Thoracic aorta (tissue), 2 donors: ENCODE measurements around the gene DNAH1. TPM values are rescaled to one million over a fixed set of nuclear protein-coding genes. Genes with fewer than 3 reads are reported as not detected.

Source experiments
- ATAC-seq: fragments of 150-250 bp; one replicate; pipeline ENCODE4 v1.8.0; 2017; ENCODE audit warnings: low read depth; ENCODE audit not compliant: insufficient number of reproducible peaks, low FRiP score
- DNase-seq: peaks from one replicate; pipeline ENCODE4 v3.0.0-alpha.2; 2020; ENCODE audit warnings: low spot score
- H3K27ac ChIP-seq, 2 donors: fragments of 200-600 bp; sonication (generic); 1 replicate in 1 of 2; 2 replicates in 1 of 2; pipeline ENCODE4 v1.5.1; 2016; ENCODE audit warnings: mild to moderate bottlenecking in 2 of 2, moderate library complexity in 2 of 2
- H3K27me3 ChIP-seq: fragments of 200-600 bp; sonication (generic); replicated peaks from 2 replicates; pipeline ENCODE4 v1.6.0; 2016; ENCODE audit warnings: mild to moderate bottlenecking; ENCODE audit not compliant: insufficient read depth
- H3K36me3 ChIP-seq: fragments of 200-600 bp; sonication (generic); one replicate; pipeline ENCODE4 v1.5.1; 2016
- H3K4me1 ChIP-seq, 2 donors: fragments of 200-600 bp; sonication (generic); 1 replicate in 1 of 2; 2 replicates in 1 of 2; pipeline versions ENCODE4 v1.5.1 to v1.6.0; 2016; ENCODE audit warnings: low read depth in 2 of 2, mild to moderate bottlenecking in 1 of 2; ENCODE audit not compliant: control insufficient read depth in 1 of 2
- H3K4me3 ChIP-seq: fragments of 200-600 bp; sonication (generic); 2 replicates; pipeline ENCODE4 v1.5.1; 2016; ENCODE audit warnings: mild to moderate bottlenecking
- H3K9me3 ChIP-seq: fragments of 200-600 bp; sonication (generic); 2 replicates; pipeline ENCODE4 v1.5.1; 2016
- total RNA-seq, 2 donors: library from RNA; depleted of rRNA; stranded (reverse); fragments of >200 nt; gene quantifications; one replicate each; pipeline versions ENCODE4 v1.1.0 to v1.2.3, GENCODE V29; 2016
- TF ChIP-seq, protein P1 (sequence below): fragments of 200-600 bp; sonication (generic); IDR thresholded peaks from one replicate; pipeline ENCODE4 v1.5.1; 2019; ENCODE audit warnings: antibody characterized with exemption

Gene DNAH1
- total RNA-seq, 2 donors from 2014 or later = 14.6 to 21.0 TPM

DNA sequence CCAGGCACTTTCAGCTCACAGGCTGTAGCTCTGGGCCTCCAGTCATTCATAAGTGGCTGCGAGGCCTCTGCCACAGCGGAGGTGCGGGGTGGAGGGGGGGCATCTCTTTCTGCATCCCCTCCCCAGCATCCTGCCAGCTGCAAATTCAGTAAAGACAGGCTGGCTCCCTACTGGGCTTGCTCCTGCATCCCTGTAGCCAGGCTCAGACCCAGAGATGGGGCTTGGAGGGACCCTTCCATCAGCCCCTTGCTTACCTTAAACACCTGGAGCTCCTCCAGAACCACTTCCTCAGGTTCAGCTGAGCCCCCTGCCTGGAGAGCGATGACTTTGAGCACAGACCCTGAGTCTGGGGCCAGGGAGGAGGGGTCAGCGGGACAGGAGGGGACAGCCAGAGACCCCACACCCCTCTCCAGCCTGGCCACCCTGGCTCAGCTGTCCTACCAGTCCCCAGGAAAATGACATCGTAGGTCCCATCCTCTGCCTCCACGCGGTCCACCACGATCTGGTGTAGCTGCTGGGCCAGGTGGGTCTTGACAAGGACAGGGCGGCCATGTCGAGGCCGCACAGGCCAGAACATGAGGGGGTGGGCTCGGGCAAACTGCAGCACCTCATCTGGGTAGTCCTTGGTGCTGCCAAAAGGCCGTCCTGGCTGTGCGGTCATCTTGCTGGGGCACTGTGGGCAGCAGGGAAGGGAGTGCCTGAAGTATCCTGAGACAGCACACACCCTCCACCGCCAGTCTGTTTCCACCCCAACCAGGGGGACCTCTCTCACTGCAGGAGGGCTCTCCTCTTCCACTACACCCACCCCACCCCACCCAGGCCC lies 123.5 kb downstream of the DNAH1 start:
- ATAC-seq = no peak
- H3K27ac ChIP-seq = no peak overlapping the region

DNA sequence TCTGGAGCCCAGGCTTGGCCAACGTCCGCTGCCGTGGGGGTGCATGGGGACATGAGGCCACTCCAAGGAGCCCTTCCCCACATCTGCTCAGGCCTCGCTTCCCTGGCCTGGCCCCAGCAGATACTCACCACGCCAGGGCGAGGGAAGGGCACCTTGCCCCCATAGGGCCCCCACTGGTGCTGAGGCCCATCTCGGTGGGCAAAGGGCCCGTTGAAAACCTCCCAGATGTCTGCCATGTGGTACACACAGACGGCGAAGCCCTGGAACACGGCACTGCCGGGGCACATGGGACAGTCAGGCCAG lies 124.1 kb downstream of the DNAH1 start:
- no peak for ATAC-seq
- H3K4me1 ChIP-seq = no peaks in the 10 kb centered on the region
- no peak overlapping the region for H3K27ac ChIP-seq
- no peak overlapping the region for H3K4me3 ChIP-seq
- TF ChIP-seq, protein P1, sequence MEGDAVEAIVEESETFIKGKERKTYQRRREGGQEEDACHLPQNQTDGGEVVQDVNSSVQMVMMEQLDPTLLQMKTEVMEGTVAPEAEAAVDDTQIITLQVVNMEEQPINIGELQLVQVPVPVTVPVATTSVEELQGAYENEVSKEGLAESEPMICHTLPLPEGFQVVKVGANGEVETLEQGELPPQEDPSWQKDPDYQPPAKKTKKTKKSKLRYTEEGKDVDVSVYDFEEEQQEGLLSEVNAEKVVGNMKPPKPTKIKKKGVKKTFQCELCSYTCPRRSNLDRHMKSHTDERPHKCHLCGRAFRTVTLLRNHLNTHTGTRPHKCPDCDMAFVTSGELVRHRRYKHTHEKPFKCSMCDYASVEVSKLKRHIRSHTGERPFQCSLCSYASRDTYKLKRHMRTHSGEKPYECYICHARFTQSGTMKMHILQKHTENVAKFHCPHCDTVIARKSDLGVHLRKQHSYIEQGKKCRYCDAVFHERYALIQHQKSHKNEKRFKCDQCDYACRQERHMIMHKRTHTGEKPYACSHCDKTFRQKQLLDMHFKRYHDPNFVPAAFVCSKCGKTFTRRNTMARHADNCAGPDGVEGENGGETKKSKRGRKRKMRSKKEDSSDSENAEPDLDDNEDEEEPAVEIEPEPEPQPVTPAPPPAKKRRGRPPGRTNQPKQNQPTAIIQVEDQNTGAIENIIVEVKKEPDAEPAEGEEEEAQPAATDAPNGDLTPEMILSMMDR = no peak
- H3K36me3 ChIP-seq = no peaks in the 10 kb centered on the region
- no peak for DNase-seq
- no peaks in the 10 kb centered on the region for H3K27me3 ChIP-seq
- no peaks in the 10 kb centered on the region for H3K9me3 ChIP-seq

More for the DNA sequence above, 123.5 kb downstream of the DNAH1 start:
- TF ChIP-seq, protein P1 = no peak
- H3K27me3 ChIP-seq = no peaks in the 10 kb centered on the region
- no peak for DNase-seq
- no peaks in the 10 kb centered on the region for H3K9me3 ChIP-seq
- no peaks in the 10 kb centered on the region for H3K36me3 ChIP-seq
- H3K4me1 ChIP-seq = no peaks in the 10 kb centered on the region
- H3K4me3 ChIP-seq = no peak overlapping the region

DNA sequence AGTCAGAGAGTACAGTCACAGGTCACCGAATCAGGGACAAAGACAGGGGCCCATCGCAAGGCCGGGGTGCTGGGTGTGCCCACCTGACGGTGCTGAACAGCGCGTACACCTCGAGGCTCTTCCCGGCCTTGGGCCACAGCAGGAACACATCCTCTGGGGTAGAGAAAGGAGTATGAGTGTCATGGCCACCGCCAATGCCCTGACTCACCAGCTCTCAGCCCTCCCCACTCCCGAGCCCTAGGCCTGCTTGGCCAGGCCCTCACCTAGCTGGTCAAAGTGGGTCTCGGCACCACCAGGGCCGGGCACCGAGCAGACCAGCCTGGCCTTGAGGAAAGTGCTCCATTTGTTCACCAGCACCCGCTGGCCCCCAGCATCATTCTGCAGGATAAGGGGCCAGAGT lies 124.6 kb downstream of the DNAH1 start:
- Histone ChIP-seq H3K27me3 (no peaks in the 10 kb centered on the region), H3K4me3 (no peak overlapping the region), H3K9me3 (no peaks in the 10 kb centered on the region), H3K4me1 (no peaks in the 10 kb centered on the region), H3K27ac (no peak overlapping the region), H3K36me3 (no peaks in the 10 kb centered on the region)
- TF ChIP-seq, protein P1 = no peak
- DNase-seq (no peak), ATAC-seq (no peak)

- Histone ChIP-seq H3K27me3 (no peaks in the 10 kb centered on the region), H3K36me3 (no peaks in the 10 kb centered on the region), H3K4me1 (no peaks in the 10 kb centered on the region), H3K4me3 (no peak overlapping the region), H3K27ac (no peak overlapping the region), H3K9me3 (no peaks in the 10 kb centered on the region)
- DNase-seq (no peak), ATAC-seq (no peak)
- TF ChIP-seq, protein P1 = no peak
Measured at GRCh38 chr3:52441091-52441771, 125.1 kb downstream of the DNAH1 start.

DNA sequence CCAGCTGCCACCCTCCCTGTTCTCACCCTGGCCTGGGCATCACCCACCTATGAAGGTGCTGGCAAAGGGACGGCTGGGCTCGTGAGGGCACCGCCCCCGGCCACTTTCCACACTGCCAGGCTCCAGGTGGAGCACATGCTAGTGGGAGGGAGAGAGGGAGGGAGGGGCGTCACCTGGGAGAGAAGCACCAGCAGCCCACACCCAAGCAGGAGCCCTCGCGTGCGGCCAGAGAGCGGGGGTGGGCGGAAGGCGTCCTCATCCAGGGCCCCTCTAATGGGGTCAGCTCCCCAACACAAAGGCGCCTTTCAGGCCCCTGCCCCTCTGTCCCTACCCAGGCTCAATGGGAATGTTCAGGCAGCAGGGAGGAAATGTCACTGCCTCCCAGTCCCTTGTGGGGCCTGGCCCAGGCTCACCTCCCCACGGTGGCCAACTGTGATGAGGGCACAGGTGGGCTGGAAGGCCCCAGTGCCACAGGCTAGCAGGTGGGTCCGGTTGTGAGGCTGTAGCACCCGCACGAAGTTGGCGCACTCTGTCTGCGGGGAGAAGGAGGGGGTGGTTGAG lies 125.7 kb downstream of the DNAH1 start:
- Histone ChIP-seq H3K4me1 (no peaks in the 10 kb centered on the region), H3K9me3 (no peaks in the 10 kb centered on the region), H3K27me3 (no peaks in the 10 kb centered on the region), H3K36me3 (no peaks in the 10 kb centered on the region), H3K27ac (no peak overlapping the region), H3K4me3 (no peak overlapping the region)
- no peak for ATAC-seq
- TF ChIP-seq, protein P1 = no peak
- DNase-seq = no peak
